Erythroblast (primary cell): ENCODE data around the gene UBE2Z.

Experiments used
- GATA1 ChIP-seq: IDR thresholded peaks from 2 replicates; pipeline ENCODE4 v1.6.1; 2011; ENCODE audit warnings: low read depth, mild to moderate bottlenecking, control low read depth, low read length, moderate library complexity
- POLR2A ChIP-seq: IDR thresholded peaks from 2 replicates; pipeline ENCODE4 v1.6.1; 2011; ENCODE audit warnings: mild to moderate bottlenecking, low read length

GRCh38 chr17:48909783-48910182, 1.6 kb downstream of the UBE2Z start:
- TF ChIP-seq POLR2A (no peak), GATA1 (no peak)
